GM12872 (cell line): ENCODE data around the gene RFWD3.

ENCODE experiments used
- CTCF ChIP-seq: IDR thresholded peaks from 3 replicates; pipeline ENCODE4 v1.5.1; 2011; ENCODE audit warnings: low read depth, mild to moderate bottlenecking, low read length, moderate library complexity; ENCODE audit not compliant: insufficient read depth

The RFWD3 gene

GRCh38 chr16:74582970-74583369, 83.7 kb downstream of the RFWD3 start:
- TF ChIP-seq CTCF = no peak

- TF ChIP-seq CTCF = no peak
Observed at GRCh38 chr16:74580833-74581232, 85.8 kb downstream of the RFWD3 start.

- TF ChIP-seq CTCF = no peak
Observed at GRCh38 chr16:74578838-74579237, 87.8 kb downstream of the RFWD3 start.

GRCh38 chr16:74578433-74578832, 88.2 kb downstream of the RFWD3 start:
- TF ChIP-seq CTCF = no peak

GRCh38 chr16:74577882-74578366, 88.8 kb downstream of the RFWD3 start:
- TF ChIP-seq CTCF = no peak

GRCh38 chr16:74575807-74576643, 90.7 kb downstream of the RFWD3 start:
- no peak for TF ChIP-seq CTCF

- TF ChIP-seq CTCF = no peak
Observed at GRCh38 chr16:74575175-74575806, 91.4 kb downstream of the RFWD3 start.
